HL-60 (cell line): Measurements from ENCODE around the gene ZMYND8.

ENCODE experiments used
- DNase-seq, 2 experiments: peaks; one replicate each; pipeline ENCODE4 v3.0.0-alpha.2; 2010 to 2020; ENCODE audit warnings: low read depth in 1 of 2, low spot score in 1 of 2
- H3K27ac ChIP-seq: fragments of 250-450 bp; sonication (Bioruptor Pico); replicated peaks from 2 replicates; pipeline ENCODE4 v1.5.1; 2020; ENCODE audit warnings: mild to moderate bottlenecking, moderate library complexity
- H3K27me3 ChIP-seq: fragments of 250-450 bp; sonication (Bioruptor Pico); 2 replicates; pipeline ENCODE4 v1.5.1; 2021; ENCODE audit warnings: mild to moderate bottlenecking, moderate library complexity; ENCODE audit not compliant: insufficient read depth, poor library complexity, severe bottlenecking
- H3K4me3 ChIP-seq: replicated peaks from 2 replicates; pipeline ENCODE4 v1.5.1; 2011; ENCODE audit warnings: mild to moderate bottlenecking, control low read depth, low read length; ENCODE audit not compliant: insufficient read depth
- CTCF ChIP-seq: IDR thresholded peaks from one replicate; pipeline ENCODE4 v1.5.1; 2011; ENCODE audit warnings: low read length, control low read depth, inconsistent platforms; ENCODE audit not compliant: insufficient read depth
- GABPA ChIP-seq: IDR thresholded peaks from 2 replicates; pipeline ENCODE4 v1.6.1; 2012; ENCODE audit warnings: low read depth
- POLR2AphosphoS5 ChIP-seq: IDR thresholded peaks from 2 replicates; pipeline ENCODE4 v1.6.1; 2012; ENCODE audit warnings: low read depth
- SPI1 ChIP-seq: IDR thresholded peaks from 2 replicates; pipeline ENCODE4 v1.6.1; 2012; ENCODE audit warnings: low read depth, mild to moderate bottlenecking, borderline replicate concordance
- TF ChIP-seq, protein P1 (sequence below): IDR thresholded peaks from 2 replicates; pipeline ENCODE4 v1.6.1; 2012; ENCODE audit warnings: low read depth; ENCODE audit not compliant: insufficient replicate concordance

Gene ZMYND8

GRCh38 chr20:47330933-47331708, 25.4 kb downstream of the ZMYND8 start:
- TF ChIP-seq, protein P1, sequence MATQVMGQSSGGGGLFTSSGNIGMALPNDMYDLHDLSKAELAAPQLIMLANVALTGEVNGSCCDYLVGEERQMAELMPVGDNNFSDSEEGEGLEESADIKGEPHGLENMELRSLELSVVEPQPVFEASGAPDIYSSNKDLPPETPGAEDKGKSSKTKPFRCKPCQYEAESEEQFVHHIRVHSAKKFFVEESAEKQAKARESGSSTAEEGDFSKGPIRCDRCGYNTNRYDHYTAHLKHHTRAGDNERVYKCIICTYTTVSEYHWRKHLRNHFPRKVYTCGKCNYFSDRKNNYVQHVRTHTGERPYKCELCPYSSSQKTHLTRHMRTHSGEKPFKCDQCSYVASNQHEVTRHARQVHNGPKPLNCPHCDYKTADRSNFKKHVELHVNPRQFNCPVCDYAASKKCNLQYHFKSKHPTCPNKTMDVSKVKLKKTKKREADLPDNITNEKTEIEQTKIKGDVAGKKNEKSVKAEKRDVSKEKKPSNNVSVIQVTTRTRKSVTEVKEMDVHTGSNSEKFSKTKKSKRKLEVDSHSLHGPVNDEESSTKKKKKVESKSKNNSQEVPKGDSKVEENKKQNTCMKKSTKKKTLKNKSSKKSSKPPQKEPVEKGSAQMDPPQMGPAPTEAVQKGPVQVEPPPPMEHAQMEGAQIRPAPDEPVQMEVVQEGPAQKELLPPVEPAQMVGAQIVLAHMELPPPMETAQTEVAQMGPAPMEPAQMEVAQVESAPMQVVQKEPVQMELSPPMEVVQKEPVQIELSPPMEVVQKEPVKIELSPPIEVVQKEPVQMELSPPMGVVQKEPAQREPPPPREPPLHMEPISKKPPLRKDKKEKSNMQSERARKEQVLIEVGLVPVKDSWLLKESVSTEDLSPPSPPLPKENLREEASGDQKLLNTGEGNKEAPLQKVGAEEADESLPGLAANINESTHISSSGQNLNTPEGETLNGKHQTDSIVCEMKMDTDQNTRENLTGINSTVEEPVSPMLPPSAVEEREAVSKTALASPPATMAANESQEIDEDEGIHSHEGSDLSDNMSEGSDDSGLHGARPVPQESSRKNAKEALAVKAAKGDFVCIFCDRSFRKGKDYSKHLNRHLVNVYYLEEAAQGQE, result no peak
- no peak for TF ChIP-seq SPI1
- TF ChIP-seq GABPA, result no peak
- no peak for TF ChIP-seq CTCF
- no peak for TF ChIP-seq POLR2AphosphoS5
- no peaks in the 10 kb centered on the region for H3K27me3 ChIP-seq
- no peak for DNase-seq
- no peak overlapping the region for H3K27ac ChIP-seq
- H3K4me3 ChIP-seq, result no peak overlapping the region

GRCh38 chr20:47330071-47330470, 26.4 kb downstream of the ZMYND8 start:
- TF ChIP-seq GABPA (no peak), SPI1 (no peak), CTCF (no peak), POLR2AphosphoS5 (no peak)
- TF ChIP-seq, protein P1, result no peak
- Histone ChIP-seq H3K4me3 (no peak overlapping the region), H3K27me3 (no peaks in the 10 kb centered on the region), H3K27ac (no peak overlapping the region)
- no peak for DNase-seq

DNA sequence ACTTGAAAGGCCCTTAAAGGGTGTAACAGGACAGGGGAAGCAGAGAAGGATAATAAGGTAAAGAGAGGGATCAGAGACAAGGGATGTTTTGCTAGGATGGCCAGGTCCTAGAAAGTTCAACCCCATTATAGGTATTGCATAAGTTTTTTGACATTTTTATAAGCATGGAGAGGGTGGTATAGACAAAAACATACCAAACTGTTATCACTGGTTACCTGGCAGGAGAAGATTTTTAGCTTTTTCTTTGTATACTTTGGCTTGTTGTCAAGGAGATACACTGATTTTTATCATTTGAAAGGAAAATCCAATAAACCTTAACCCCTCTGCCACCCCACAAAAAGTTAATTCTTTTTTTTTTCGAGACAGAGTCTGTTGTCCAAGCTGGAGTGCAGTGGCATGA, 28.4 kb downstream of the ZMYND8 start:
- no peak for DNase-seq
- Histone ChIP-seq H3K27me3 (no peaks in the 10 kb centered on the region), H3K27ac (no peak overlapping the region)

More for the DNA sequence above, 28.4 kb downstream of the ZMYND8 start:
- no peak overlapping the region for H3K4me3 ChIP-seq
- TF ChIP-seq CTCF (no peak), GABPA (no peak)
